A549 treated with Hydrocortisone at 1 μM for 4 hours (cell line): Measurements from ENCODE around the gene HMX1. TPM values are rescaled to one million over a fixed set of nuclear protein-coding genes. Genes with fewer than 3 reads are reported as not detected.

Experiments
- total RNA-seq: library from RNA; stranded (reverse); fragments of 200-300 nt; extraction: Qiagen RNA extraction; gene quantifications from 5 replicates; pipeline ENCODE4 v1.2.3, GENCODE V29; 2022

HMX1 gene
- total RNA-seq = 0.09 to 0.13 TPM (median 0.10 TPM) in 4 of 5 replicates, not detected in the other

GRCh38 chr4:8871417-8872401, at the start of gene HMX1:
TSS of gene HMX1 (minus strand) at chr4:8871839. CDS start at chr4:8871614, 225 bp downstream.

